GM21529 (cell line): ENCODE measurements around the gene ATP2A1.

Experiments used
- ATAC-seq: cut with Tn5 transposase; IDR thresholded peaks from one replicate; pipeline ENCODE4 v1.9.1; 2021; ENCODE audit not compliant: unreplicated experiment

ATP2A1 gene

DNA sequence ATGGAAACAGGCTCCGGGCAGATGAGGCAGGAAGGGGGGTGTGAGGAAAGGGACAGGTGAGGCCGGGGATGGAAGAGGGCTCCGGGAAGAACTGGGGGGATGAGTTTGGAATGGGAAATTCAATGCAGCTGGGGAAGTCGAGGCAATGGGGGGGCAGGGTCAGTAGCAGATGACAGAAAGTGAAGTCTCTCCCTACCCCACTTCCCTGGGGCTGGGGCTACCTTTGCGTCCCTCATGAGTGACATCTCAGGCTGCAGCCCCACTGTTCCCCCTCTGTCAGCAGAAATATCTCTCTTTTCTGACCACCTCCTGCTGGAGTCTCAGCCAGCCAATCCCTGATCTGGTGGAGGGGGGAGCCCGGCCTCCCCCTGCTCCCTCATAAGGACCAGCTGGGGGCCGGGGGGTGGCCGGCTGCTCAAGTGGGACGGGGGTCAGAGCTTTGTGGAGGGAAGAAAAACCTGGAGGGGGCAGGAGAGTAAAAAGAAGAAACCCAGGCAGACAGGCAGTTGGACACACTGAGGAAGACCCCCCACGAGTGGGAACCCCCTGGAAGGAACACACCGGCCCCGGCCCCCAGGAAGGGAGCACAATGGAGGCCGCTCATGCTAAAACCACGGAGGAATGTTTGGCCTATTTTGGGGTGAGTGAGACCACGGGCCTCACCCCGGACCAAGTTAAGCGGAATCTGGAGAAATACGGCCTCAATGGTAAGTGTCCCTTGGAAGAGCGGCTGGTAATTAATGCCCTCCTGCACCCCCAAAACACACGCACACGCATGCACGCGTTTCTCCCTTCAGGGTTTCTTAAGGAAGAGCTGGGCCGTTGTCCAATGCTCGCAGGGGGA lies at the start of gene ATP2A1:
ATP2A1 (plus strand) TSS at position 406 of the 844 bp plus-strand sequence; CDS start at position 590, 184 bp downstream.
- ATAC-seq = no peak

DNA sequence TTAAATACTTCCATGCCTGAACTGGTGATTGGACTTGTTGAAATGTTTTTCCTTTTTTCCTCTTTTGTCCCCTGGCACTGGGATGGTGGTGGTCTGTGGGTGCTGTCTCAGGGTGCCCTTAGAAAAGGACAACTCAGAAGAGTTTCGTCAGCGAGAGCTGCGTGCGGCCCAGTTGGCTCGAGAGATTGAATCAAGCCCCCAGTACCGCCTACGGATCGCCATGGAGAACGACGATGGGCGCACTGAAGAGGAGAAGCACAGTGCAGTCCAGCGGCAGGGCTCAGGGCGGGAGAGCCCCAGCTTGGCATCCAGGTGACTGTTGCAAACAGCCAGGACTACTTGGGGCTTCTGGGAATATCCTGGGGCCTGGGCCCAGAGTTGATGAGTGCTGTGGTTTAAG lies 48.5 kb upstream of the ATP2A1 start:
- no peak for ATAC-seq

DNA sequence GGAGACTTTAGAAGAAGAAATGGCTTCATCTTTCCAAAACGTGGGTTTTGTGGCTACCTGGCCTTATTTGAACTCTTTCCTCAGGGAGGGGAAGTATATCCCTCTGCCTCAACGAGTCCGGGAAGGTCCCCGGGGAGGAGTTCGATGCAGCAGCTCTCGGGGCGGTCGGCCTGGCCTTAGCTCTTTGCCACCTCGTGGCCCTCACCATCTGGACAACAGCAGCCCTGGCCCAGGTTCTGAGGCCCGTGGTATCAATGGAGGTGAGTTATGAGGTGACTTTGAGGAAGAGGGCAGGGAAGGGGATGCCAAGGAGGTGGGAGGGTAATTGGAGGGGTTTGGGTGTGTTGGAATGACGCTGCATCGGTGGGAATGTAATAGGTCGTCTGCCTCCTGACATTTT lies 47.8 kb upstream of the ATP2A1 start:
- no peak for ATAC-seq

DNA sequence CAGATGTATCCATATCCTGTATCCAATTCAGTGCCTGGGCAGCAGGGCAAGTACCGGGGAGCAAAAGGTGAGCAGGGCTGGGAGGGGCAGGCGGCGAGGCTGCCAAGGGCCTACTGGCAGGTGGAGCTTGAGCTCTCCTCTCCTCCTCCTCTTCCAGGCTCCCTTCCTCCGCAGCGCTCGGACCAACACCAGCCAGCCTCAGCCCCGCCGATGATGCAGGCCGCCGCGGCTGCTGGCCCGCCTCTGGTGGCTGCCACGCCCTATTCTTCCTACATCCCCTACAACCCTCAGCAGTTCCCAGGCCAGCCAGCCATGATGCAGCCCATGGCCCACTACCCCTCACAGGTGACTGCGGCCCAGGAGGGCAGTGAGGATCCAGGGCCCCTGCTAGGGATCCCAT lies 43.9 kb upstream of the ATP2A1 start:
- ATAC-seq = no peak

DNA sequence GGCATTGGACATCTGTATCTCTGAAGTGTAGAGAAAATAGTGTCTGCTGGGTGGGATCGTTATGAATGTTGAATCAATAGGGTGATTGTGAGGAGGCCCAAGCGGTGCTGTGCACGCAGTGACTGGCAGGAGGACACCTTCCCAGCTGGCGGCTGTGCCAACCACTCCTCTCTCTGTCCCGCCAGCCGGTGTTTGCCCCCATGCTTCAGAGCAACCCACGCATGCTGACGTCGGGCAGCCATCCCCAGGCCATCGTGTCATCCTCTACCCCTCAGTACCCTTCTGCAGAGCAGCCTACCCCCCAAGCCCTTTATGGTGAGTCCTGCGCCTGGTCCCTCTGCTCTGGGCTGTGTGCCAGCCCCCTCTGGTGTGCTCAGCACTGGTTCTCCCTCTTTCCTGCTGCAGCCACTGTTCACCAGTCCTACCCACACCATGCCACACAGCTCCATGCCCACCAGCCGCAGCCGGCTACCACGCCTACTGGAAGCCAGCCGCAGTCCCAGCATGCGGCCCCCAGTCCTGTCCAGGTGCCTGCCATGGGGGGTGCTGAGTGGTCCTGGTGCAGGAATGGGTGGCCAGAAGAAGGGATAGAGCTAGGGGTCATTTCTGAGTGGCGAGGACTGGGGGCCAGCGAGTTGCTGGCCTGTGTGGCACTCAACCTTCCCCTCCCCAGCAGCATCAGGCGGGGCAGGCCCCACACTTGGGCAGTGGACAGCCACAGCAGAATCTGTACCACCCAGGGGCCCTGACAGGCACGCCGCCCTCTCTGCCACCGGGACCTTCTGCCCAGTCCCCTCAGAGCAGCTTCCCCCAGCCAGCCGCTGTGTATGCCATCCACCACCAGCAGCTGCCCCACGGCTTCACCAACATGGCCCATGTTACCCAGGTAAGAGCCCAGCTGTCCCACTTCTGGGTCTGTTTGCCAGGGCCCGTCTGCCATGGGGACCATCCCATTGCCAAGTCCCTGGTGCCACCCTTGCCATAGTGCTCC lies 43.1 kb upstream of the ATP2A1 start:
- ATAC-seq = no peak

DNA sequence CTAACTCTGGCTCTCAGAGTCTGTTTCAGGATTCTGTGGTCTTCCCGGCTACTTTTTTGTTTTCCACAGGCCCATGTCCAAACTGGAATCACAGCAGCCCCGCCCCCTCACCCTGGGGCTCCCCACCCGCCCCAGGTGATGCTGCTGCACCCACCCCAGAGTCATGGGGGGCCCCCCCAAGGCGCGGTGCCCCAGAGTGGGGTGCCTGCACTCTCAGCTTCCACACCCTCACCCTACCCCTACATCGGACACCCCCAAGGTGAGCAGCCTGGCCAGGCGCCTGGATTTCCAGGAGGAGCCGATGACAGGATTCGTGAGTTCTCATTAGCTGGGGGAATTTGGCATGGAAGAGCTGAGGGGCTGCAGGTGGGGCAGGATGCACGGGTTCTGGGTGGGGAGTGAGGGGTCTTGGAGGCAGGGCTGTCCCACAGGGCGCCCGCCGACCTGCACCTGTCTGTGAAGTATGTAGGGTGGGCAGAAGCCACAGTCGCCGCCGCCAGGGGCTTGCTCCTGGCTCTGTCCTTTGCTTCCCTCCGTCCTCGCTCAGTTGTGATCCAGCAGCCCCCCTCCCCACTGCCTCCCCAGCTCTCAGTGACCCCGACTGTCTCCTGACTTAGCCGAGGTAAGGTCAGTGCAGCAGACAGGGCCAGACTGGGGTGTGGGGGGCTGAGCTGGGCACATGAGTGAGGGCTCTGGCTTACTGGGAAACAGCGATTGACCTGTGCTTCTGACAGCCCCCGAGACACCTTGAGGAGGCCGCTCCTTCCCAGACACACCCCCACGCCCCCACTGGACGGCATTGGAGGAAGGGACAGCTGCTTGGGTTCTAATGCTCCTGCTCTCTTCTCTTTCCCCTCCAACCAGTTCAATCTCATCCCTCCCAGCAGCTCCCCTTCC lies 42.2 kb upstream of the ATP2A1 start:
- no peak for ATAC-seq

DNA sequence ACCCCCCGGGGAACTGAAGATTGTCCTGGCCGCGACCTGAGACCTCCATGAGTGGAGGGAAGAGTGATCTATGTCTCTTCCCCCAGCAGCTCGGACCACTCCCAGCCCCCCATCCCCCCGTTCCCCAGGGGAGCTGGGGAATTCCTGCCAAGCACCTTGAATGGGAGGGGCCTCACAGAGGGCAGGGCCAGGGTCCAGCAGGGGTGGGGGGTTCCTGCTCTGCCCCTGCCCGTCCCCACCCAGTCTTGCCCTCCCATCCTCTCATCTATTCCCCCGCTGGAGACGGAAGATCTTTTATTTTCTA lies 41.6 kb upstream of the ATP2A1 start:
- ATAC-seq = no peak

DNA sequence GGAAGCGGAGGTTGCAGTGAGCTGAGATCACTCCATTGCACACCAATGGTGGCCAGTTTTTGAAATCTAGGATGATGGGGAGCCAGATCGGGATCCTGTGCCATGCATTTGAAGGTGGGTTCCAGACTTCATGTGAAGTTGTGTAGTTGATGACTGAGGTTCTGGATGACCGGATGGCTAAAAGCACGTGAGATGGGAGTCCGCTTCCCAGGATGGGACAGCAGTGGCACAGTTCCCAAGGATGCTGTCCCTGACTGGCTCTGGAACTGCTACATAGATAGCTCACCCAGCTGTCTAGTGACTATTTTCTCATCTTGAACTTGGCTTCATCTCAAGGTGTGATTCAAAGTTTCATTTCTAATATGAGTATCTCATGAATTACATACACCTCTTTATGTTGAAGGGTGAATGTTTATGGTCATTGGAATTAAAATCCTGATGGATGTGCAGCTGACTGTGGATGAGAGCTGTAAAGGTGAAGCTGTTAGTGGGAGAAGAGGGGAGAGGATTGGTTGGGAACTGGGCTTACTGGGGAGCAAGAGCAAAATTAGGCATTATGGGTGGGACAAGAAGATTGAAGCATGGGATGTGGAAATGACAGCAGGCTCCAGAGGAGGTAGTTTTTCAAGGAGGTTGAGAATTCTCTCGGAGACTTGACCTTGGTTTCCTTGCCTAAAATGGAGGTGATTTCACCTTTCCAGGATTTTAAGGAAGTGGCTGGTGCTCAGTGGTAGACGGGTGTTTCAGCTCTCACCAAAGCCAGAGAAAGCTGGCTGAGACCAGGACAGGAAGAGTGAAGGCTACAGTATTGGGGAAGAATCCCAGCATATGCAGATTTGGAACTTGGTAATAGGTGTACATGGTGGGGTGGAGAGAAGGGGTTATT lies 40.4 kb upstream of the ATP2A1 start:
- no peak for ATAC-seq

DNA sequence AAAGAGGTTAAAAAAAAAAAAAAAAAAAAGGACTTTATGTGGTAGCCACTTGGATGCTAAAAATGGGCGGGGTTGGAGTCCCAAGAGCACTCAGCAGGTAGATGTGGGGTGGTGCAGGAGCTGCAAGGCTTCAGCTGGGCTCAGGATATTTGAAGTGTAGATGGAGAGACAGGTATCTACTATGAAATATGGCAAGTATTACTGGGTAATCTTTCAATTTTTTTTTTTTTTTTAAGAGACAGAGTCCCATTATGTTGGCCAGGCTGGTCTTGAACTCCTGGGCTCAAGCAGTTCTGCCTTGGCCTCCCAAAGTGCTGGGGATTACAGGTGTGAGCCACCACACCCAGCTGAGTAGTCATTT lies 39.8 kb upstream of the ATP2A1 start:
- ATAC-seq = no peak

DNA sequence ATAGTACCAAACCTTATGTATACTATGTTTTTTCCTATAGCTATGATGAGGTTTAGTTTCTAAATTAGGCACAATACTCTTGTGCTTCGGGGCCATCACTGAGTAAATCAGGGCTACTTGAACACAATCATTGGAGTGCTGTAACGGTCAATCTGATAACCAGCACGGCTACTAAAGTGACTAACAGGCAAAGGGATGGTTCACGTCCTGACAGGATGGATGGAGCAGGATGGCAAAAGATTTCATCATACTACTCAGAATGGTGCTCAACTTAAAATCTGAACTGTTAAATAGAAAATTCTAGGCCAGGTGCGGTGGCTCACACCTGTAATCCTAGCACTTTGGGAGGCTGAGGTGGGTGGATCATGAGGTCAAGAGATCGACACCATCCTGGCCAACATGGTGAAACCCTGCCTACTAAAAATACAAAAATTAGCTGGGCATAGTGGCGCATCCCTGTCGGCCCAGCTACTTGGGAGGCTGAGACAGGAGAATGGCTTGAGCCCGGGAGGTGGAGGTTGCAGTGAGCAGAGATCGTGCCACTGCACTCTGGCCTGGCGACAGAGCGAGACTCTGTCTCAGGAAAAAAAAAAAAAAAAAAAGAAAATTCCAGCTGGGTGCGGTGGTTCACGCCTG lies 39.2 kb upstream of the ATP2A1 start:
- no peak for ATAC-seq

DNA sequence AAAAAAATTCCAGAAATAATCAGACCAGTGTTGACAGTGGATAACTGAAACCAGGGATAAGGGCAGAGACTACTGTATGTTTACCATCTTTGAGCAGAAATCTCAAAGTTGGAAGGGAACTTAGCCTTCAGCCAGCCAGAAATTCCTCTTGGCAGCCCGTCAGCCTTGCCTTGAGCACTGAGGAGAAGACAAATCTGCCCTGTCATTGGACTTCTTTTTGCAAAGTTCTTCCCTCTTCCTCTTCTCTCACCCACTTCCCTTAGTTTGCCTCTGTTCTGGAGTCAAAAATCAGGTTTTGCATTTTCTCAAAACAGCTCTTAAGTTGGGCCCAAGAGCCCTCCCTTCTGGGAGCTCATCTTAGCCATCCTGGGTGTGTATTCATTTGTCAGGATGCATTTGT lies 38.4 kb upstream of the ATP2A1 start:
- no peak for ATAC-seq

DNA sequence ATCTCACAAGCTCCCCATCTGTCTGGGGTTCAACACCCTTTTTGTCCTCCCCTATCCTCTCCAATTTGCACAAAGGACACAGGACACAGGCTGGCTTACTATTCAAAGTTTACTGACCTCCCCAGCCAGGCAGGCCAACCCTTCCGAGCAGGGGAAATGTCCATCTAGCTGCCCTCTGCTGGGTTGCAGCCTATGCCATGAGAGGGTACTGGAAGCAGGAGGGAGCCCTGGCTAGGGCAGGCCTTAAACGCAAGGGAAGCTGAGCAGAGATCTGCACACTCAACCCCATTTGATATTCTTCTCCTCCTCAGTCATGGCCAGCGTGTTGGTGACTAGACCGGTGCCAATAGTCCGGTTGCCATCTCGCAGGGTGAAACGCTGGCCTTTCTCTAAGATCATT lies 35.6 kb upstream of the ATP2A1 start:
- ATAC-seq = no peak

DNA sequence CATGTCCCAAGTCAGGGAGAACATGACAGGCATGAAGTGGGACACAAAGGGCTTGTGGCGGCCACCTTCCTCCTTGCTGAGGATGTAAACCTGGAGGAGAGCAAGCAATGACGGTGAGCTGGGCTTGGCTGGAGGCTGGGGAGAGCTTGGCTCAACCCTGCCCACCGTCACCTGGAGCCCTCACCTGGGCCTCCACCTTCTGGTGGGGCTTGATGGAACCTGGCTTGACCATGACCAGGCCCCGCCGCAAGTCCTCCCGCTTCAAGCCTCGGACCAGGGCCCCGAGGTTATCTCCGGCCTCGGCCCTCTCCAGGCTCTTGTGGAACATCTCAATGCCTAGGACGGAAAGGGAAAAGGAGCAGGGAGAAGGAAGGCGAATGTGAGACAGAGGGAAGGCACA lies 34.5 kb upstream of the ATP2A1 start:
- no peak for ATAC-seq

DNA sequence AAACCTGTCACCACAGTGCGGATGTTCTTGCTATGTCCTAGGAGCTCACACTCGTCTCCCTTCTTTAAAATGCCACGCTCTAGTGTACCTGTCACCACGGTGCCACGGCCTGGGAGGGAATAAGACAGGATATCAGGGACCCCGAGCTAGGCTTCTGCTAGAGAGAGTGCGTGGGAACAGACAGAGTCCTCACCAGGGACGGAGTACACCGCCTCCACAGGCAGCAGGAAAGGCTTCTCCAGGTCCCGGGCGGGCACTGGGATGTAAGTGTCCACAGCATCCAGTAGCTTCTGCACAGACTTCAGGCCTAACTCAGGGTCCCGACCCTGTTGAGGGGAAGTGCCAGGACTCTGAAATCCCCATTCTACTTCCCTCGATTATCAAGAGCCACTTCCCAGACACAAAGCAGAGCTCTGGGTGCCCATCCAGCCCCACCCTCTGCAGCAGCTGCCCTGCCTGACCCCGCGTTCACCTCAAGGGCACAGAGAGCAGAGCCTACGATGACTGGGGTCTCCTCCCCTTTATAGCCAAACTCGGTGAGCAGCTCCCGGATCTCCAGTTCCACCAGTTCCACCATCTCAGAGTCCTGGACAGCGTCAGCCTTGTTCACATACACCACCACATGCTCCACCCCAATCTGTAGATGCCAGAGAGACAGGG lies 33.9 kb upstream of the ATP2A1 start:
- ATAC-seq = no peak

DNA sequence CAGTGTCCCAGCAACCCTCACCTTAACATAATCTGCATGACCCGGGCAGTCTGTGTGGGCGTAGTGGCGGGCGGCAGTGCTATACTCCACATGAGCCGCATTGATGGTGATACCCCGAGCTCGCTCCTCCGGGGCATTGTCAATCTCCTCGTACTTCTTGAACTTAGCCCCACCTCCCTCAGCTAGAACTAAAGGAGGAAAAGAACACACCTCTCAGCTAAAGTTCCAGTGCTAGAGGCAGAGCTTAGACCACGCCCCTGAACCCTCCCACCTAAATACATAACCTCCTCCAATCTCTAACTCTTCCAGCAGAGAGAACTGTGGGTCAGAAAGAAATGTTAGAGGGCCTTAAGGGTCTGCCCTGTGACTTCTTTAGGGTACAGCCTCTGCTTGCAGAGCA lies 33.0 kb upstream of the ATP2A1 start:
- ATAC-seq = no peak

DNA sequence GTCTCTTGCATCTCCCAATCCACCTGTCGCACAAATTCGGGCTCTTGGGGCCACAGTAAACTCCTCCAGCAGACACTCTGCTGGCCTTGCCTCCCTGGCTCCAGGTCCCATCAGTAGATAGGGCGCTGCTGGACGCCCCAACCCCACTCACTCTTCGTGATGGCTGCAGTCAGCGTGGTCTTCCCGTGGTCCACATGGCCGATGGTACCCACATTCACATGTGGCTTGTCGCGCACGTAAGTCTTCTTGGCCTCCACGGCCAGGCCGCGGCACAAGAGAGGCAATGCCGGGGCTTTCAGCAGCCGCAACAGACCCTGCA lies 32.6 kb upstream of the ATP2A1 start:
- no peak for ATAC-seq

DNA sequence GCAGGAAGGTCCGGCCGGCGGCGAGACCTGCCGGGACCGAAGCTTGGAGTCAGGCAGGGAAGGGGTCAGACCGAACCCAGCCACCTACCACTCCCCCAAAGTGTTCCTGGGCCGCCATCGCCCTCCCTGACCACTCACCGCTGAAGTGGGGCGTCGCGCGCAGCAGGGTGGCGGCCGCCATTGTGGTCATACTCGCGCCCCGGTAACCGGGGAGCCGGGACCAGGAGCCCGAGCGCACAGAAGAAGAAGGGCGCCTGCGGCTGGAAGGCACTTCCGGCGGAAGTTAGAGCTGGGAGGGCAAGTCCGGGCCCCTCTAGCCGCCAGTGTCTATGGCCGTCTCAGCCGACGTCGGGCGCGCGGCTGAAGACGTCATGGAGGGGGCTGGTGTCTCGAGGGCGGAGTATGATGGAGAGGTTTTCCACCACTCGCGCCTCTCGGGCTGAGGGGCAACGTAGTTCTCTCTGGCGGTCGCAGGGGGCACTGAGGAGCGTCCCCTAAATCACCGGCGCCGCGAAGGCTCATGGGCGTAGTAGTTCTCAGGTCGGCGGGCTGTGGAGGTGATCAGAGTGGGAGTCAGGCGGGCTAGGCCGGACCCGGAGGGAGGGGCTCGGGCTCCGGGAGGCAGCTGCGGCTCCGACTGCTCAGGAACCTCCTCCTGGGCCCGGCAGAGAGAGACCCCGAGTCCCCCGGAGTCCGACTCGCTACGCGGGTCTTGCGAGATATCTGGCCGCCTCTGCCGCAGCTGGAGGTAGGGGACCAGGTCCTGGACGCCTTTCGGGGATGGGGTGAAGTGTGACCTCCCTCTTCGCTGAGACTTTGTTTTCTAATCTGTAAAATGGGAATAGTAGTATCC lies 32.0 kb upstream of the ATP2A1 start, which contains the start of gene TUFM:
TUFM (minus strand) TSS at position 269 of the 853 bp plus-strand sequence; CDS start at position 190, 79 bp downstream.
- peak; percentile 91 for ATAC-seq

DNA sequence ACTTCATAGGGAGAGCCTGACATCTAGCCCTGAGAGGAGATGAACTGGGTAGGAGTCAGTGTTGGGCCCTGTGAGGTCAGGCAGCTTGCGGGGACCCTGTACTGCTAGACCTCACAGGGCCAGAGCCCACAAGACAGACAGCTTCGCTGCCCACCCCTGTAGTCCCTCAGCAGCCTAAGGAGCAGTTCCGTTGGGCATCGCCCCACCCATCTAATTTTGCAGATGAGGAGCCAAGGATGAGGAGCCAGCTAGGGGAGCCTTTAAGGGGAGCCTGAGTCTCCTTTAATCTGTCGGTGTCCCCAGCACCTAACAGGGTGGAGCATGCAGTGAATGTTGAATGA lies 31.4 kb upstream of the ATP2A1 start:
- ATAC-seq = peak; percentile 2
